Adipocyte (in vitro differentiated cells): Measurements from ENCODE around the gene PSENEN.

ENCODE experiments used
- DNase-seq: peaks from one replicate; pipeline ENCODE4 v3.0.0-alpha.2; 2015; ENCODE audit warnings: low read depth
- H3K27me3 ChIP-seq: replicated peaks from 2 replicates; pipeline ENCODE4 v1.7.0; 2013; ENCODE audit warnings: mild to moderate bottlenecking, low read length, moderate library complexity; ENCODE audit not compliant: control insufficient read depth, insufficient read depth
- H3K36me3 ChIP-seq: 2 replicates; pipeline ENCODE4 v1.7.0; 2013; ENCODE audit warnings: low read length, mild to moderate bottlenecking, moderate library complexity; ENCODE audit not compliant: control insufficient read depth, insufficient read depth, severe bottlenecking
- H3K4me1 ChIP-seq: 2 replicates; pipeline ENCODE4 v1.7.0; 2013; ENCODE audit warnings: mild to moderate bottlenecking, low read length, moderate library complexity; ENCODE audit not compliant: control insufficient read depth, insufficient read depth
- H3K4me3 ChIP-seq: 2 replicates; pipeline ENCODE4 v1.7.0; 2013; ENCODE audit warnings: mild to moderate bottlenecking, low read length, moderate library complexity
- H3K9ac ChIP-seq: 2 replicates; pipeline ENCODE4 v1.7.0; 2013; ENCODE audit warnings: mild to moderate bottlenecking, low read length, moderate library complexity
- H3K9me3 ChIP-seq: 2 replicates; pipeline ENCODE4 v1.7.0; 2013; ENCODE audit warnings: mild to moderate bottlenecking, low read length, moderate library complexity; ENCODE audit not compliant: control insufficient read depth

PSENEN gene

DNA sequence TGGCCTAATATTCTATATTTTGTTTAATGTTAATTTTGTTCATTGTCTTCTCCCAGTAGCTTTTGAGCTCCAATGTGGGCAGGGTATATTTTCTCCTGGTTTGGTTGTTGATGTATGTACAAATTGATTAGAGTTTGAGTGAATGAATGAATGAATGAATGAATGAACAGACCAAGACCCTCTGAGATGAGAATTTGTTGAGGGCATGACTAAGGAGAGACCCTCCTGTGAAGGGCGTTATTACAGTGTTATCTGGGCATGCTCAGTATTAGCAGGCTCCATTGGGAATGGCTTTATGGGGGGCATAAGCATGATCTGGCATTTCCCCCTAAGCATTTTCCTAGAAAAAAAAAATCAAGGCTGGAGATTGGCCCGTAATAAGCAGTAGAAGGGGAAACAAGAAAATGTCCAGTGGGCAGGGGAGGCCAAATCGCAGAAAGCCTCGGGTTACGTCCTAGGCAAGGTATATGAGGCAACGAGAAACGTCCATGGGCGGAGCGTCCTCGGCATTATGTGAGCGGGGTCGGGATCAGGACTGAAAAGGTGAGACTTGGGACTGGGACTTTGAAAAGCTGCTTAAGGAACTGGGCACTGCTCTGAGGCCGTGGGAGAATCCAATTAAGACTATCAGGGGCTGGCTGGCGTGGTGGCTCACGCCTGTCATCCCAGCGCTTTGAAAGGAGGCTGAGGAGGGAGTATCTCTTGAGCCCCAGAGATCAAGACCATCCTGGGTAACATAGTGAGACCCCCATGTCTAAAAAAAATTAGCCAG lies 29.0 kb downstream of the PSENEN start:
- peak overlapping the region; percentile 82 for H3K4me3 ChIP-seq
- H3K9ac ChIP-seq = peak overlapping the region; percentile 18
- no peak for DNase-seq
- no peaks in the 10 kb centered on the region for H3K36me3 ChIP-seq
- H3K27me3 ChIP-seq = no peaks in the 10 kb centered on the region
- peaks cover 13% of the 10 kb centered on the region for H3K4me1 ChIP-seq
- H3K9me3 ChIP-seq = no peaks in the 10 kb centered on the region

DNA sequence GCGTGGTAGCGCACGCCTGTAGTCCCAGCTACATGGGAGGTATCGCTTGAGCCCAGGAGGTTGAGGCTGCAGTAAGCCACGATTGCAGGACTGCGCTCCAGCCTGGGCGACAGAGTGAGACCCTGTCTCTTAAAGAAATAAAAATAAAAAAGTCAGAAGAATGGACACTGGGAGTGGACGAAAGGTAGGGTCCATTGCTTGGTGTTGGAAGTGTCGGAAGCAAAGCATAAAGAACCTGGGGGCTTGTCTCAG lies 29.5 kb downstream of the PSENEN start:
- H3K9ac ChIP-seq = peak overlapping the region; percentile 18
- H3K4me1 ChIP-seq = peaks cover 13% of the 10 kb centered on the region
- peak overlapping the region; percentile 82 for H3K4me3 ChIP-seq
- H3K36me3 ChIP-seq = no peaks in the 10 kb centered on the region
- no peaks in the 10 kb centered on the region for H3K9me3 ChIP-seq
- DNase-seq = no peak
- no peaks in the 10 kb centered on the region for H3K27me3 ChIP-seq

DNA sequence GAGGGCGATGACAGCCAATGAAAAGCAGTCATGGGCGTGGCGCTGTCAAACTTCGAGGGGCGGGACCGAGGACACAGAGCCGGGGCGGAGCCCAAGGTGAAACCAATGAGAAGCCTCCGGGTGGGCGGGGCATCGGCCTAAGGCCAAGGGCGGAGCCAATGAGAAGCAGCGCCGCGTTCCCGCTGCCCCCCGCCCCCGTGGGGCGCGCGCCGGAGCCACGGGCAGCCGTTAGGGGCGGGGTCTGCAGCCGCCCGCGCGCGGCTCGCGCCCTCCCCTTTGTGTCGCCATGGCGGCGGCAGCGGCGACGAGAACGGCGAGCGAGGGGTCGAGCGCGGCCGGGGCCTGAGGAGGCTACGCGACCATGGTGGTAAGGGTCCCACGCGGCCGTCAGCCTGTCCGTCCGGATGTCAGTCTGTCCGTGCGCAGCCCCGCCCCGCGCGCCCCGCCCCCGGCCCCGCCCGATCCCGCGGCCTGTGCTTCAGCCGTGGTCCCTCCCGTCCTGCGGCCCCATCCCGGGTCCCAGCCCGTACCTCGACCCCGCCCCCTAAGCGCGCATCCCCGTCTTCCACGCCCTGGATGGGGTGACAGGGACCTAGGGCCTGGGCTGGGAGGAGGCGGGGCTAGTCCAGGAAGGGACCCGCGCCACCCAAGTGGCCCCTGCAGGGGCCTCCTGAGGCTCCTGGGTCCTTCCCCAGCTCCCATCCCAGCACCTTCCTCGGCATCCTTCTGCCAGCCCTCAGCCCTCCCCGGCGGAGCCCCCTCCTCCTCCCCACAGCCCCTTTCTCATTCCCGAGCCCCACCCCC lies 30.0 kb downstream of the PSENEN start, which contains the start of gene ARHGAP33:
ARHGAP33 (plus strand) TSS at position 267 of the 804 bp plus-strand sequence; CDS start at position 362, 95 bp downstream.
- peak; percentile 100 for DNase-seq
- Histone ChIP-seq H3K9ac (peak within 1 kb of the TSS; percentile 68), H3K4me1 (peaks cover 13% of the 10 kb centered on the region), H3K36me3 (no peaks in the 10 kb centered on the region), H3K4me3 (peak within 1 kb of the TSS; percentile 82), H3K27me3 (no peaks in the 10 kb centered on the region), H3K9me3 (no peaks in the 10 kb centered on the region)

DNA sequence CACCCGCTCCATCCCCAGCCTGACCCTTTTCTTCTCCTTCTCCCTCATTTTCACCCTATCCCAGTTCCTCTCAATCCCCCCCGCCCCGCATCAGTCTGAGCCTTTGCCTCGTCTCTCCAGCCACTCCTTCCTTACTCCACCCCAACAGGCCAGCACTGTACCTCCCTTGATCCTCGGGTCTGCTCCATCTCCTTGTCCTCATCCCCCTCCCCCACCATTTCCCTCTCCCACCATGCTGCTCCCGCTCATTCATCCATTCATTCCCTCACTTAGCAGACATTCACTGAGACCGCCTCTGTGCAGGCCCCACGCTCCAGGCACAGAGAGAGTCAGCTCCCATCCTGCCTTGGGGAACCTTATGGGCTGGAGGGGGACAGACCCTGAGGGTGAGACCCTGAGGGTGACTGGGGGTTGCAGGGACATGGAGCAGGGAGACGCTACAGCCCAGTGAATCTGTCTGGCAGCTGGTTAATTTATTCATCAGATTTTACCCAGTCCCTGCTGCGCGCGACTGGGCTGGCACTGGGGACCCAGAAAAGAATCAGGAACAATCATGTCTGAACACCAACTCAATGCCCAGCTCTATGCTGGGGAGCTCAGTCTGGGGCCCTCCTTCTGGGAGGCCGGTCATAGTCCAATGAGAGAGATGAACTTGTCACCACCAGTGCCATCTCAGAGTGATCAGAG lies 30.8 kb downstream of the PSENEN start:
- DNase-seq = no peak
- H3K4me1 ChIP-seq = peaks cover 13% of the 10 kb centered on the region
- H3K4me3 ChIP-seq = no peak overlapping the region
- no peaks in the 10 kb centered on the region for H3K27me3 ChIP-seq
- H3K36me3 ChIP-seq = no peaks in the 10 kb centered on the region
- H3K9ac ChIP-seq = no peak overlapping the region
- H3K9me3 ChIP-seq = no peaks in the 10 kb centered on the region

DNA sequence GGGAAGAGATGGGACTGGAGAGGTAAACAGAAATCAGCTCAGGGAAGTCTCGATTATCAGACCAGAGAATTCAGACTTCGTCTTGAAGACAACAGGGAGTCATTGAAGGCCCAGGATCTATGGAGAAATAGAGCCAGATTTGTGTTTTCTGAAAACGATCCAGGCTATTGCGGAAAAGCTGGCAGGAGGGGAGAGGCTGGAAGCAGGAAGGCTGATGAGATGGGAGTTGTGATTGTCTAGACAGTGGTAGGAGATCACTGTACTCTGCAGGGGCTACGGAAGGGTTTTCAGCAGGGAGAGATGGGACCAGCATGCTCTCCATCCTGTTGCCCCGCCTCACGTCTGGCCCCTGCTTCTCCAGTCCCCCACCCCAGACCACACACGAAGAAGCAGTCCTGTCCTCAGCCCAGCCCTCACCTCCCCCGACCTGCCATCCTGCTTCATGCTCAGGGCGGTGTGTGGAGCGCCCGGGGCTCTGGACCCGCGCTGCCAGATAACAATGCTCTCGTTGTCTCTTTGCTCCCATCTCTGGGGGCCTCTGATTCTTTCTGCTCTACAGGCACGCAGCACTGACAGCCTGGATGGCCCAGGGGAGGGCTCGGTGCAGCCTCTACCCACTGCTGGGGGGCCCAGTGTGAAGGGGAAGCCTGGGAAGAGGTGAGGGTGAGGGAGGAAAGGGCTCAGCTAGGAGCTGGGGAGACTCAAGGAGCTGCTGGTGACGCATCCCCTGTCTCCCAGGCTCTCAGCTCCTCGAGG lies 31.8 kb downstream of the PSENEN start:
- Histone ChIP-seq H3K9me3 (no peaks in the 10 kb centered on the region), H3K9ac (no peak overlapping the region), H3K4me1 (peaks cover 13% of the 10 kb centered on the region), H3K4me3 (no peak overlapping the region), H3K27me3 (no peaks in the 10 kb centered on the region), H3K36me3 (no peaks in the 10 kb centered on the region)
- DNase-seq = no peak

DNA sequence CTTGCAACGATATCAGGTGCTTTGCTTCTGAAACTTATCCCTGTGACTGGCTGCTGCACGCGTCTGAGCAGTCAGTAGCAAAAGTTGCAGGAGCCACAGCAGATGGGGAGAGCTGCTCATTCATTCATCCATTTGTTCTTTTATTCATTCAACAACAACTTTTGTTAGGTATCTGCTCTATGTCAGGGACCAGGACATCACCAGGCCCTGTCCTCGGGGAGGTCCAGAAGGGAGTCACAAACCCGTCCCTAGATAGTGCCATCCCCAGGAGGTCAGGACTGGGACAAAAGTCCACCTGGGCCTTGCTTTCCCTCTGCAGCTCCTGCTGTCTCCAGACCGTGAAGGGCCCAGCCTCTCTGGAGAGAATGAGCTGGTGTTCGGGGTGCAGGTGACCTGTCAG lies 32.5 kb downstream of the PSENEN start:
- no peaks in the 10 kb centered on the region for H3K9me3 ChIP-seq
- H3K9ac ChIP-seq = no peak overlapping the region
- no peak overlapping the region for H3K4me3 ChIP-seq
- peaks cover 13% of the 10 kb centered on the region for H3K4me1 ChIP-seq
- H3K27me3 ChIP-seq = no peaks in the 10 kb centered on the region
- H3K36me3 ChIP-seq = no peaks in the 10 kb centered on the region
- DNase-seq = no peak

DNA sequence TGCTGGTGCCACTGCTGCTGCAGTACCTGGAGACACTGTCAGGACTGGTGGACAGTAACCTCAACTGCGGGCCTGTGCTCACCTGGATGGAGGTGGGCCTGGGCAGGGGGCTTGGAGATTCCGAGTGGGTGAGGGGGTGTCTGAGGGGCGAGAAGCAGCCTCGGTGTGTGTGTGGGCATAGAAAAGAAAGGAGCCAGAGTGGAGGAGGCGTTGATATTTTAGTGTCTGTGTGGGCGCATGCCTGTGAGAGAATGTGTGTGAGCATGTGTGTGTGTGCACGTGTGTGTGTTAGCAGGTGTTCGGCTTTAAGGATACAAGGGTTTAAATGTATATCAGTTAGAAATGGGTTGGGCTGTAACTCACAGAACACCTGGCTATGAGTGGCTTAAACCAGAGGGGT lies 33.6 kb downstream of the PSENEN start:
- no peak for DNase-seq
- no peak overlapping the region for H3K9ac ChIP-seq
- peaks cover 13% of the 10 kb centered on the region for H3K4me1 ChIP-seq
- H3K4me3 ChIP-seq = no peak overlapping the region
- no peaks in the 10 kb centered on the region for H3K36me3 ChIP-seq
- no peaks in the 10 kb centered on the region for H3K27me3 ChIP-seq
- H3K9me3 ChIP-seq = no peaks in the 10 kb centered on the region

DNA sequence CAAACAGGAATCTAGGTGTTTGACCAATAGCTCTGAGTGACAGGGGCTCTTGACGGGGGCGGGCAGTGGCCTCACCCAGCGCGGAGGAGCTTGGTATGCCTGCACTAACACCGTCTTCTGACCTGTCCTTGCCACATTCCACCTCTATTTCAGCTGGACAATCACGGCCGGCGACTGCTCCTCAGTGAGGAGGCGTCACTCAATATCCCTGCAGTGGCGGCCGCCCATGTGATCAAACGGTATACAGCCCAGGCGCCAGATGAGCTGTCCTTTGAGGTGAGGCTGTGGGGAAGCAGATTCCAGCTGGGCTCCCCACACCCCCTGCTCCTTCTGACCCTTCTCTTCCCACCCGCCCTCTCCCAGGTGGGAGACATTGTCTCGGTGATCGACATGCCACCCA lies 34.6 kb downstream of the PSENEN start:
- DNase-seq = no peak
- Histone ChIP-seq H3K4me3 (no peak overlapping the region), H3K27me3 (no peaks in the 10 kb centered on the region), H3K4me1 (peaks cover 6% of the 10 kb centered on the region), H3K36me3 (no peaks in the 10 kb centered on the region), H3K9me3 (no peaks in the 10 kb centered on the region), H3K9ac (no peak overlapping the region)

DNA sequence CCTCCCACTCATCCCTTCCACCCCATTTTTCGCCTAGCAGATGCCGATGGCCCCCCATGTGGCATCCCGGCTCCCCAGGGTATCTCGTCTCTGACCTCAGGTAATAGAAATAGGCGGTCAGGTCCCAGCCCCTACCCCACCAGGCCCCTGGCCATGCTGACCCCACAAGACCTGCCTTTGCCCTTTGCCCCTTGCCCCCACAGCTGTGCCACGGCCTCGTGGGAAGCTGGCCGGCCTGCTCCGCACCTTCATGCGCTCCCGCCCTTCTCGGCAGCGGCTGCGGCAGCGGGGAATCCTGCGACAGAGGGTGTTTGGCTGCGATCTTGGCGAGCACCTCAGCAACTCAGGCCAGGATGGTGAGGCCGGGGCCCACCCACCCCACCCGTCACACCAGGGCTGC lies 35.3 kb downstream of the PSENEN start:
- Histone ChIP-seq H3K4me1 (peaks cover 6% of the 10 kb centered on the region), H3K9me3 (no peaks in the 10 kb centered on the region), H3K4me3 (no peak overlapping the region), H3K9ac (no peak overlapping the region), H3K36me3 (no peaks in the 10 kb centered on the region), H3K27me3 (no peaks in the 10 kb centered on the region)
- DNase-seq = no peak

DNA sequence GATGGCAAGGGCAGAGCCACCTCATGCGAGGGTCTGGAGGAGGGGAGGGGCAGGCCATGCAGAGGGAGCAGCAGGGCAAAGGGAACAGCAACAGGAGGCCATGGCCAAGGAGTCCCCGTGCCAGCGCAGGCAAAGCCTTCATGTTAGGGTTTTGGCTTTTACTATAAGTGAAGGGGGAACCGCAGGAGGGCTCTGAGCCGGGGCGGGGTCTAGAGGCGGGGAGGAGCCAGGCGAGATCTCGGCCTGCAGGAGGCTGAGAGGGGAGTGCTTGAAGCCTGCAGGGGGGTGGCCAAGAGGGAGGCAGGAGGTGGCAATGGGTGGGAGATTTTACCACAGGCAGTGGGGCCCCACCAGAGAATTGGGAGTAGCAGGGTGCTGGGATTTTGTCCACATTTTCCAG lies 36.2 kb downstream of the PSENEN start:
- H3K36me3 ChIP-seq = no peaks in the 10 kb centered on the region
- H3K4me3 ChIP-seq = no peak overlapping the region
- no peaks in the 10 kb centered on the region for H3K27me3 ChIP-seq
- no peaks in the 10 kb centered on the region for H3K9me3 ChIP-seq
- DNase-seq = no peak
- H3K9ac ChIP-seq = no peak overlapping the region
- peaks cover 6% of the 10 kb centered on the region for H3K4me1 ChIP-seq

DNA sequence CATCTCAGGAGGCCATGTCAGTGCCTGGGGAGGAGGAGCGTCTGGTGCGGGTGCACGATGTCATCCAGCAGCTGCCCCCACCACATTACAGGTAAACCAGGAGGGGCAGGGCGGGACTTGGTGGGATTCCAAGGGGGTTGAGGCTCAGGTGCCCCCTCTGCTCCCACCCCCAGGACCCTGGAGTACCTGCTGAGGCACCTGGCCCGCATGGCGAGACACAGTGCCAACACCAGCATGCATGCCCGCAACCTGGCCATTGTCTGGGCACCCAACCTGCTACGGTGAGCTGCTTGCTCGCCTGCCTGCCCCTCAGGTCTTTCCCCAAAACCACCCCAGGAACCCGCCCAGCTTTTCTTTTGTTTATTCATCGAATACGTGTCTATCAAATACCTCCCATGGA lies 37.1 kb downstream of the PSENEN start:
- Histone ChIP-seq H3K36me3 (no peaks in the 10 kb centered on the region), H3K4me1 (no peaks in the 10 kb centered on the region), H3K4me3 (no peak overlapping the region), H3K9ac (no peak overlapping the region), H3K27me3 (no peaks in the 10 kb centered on the region), H3K9me3 (no peaks in the 10 kb centered on the region)
- DNase-seq = no peak
